ENCODE results near the gene TMEM175.

The TMEM175 gene

GRCh38 chr4:950136-951020 lies 18.1 kb downstream of the TMEM175 start:
- H3K9me3 ChIP-seq (ENCODE audit: control insufficient read depth, insufficient read depth, low read depth, low read length): no peaks in the 10 kb centered on the region
- ChIA-PET CTCF (no interaction called here), POLR2A (no interaction called here)
- 0 out of 2 replicates have a peak, but pooled peaks cover 3% of the 10 kb centered on the region for H3K4me1 ChIP-seq (ENCODE audit: control insufficient read depth, insufficient read depth, low read length)
- TF ChIP-seq ZNF37A (tag by site-specific recombination; IDR thresholded peaks at IDR 0.05): no peak
- TF ChIP-seq EGR2 (tag by site-specific recombination; IDR thresholded peaks at IDR 0.05; ENCODE audit: low read depth): peak; percentile 90
- TF ChIP-seq ZNF513 (tag by site-specific recombination; IDR thresholded peaks at IDR 0.05): no peak
- TF ChIP-seq ZNF488 (tag by site-specific recombination; IDR thresholded peaks at IDR 0.05): no peak
- peak; percentile 93 for TF ChIP-seq ZFHX2 (tag by site-specific recombination; conservative IDR thresholded peaks at IDR 0.05)
- TF ChIP-seq ZNF660 (tag by site-specific recombination; IDR thresholded peaks at IDR 0.05): no peak
- TF ChIP-seq ZNF366 (tag by site-specific recombination; conservative IDR thresholded peaks at IDR 0.05): peak; percentile 32; the same call in 1 of the 2 replicates
- no peak for TF ChIP-seq ZNF561 (tag by site-specific recombination; IDR thresholded peaks at IDR 0.05; ENCODE audit: borderline replicate concordance)
- no peak for TF ChIP-seq ZNF324 (tag by site-specific recombination; IDR thresholded peaks at IDR 0.05)
- TF ChIP-seq ZNF350 (tag by site-specific recombination; IDR thresholded peaks at IDR 0.05): no peak
- H3K4me3 ChIP-seq (ENCODE audit: low read depth, low read length): no peak overlapping the region
- H3K27ac ChIP-seq (ENCODE audit: extremely low read depth, low read depth, low read length): no peak overlapping the region
- H3K36me3 ChIP-seq (ENCODE audit: control insufficient read depth in 2 of 2, insufficient read depth in 1 of 2, low read length in 2 of 2): peaks cover 0 to 9% of the 10 kb centered on the region in 2 experiments; a peak in 1 of 3 replicates

- Histone ChIP-seq H3K27ac (ENCODE audit: extremely low read depth, low read depth, low read length) (no peak overlapping the region), H3K36me3 (ENCODE audit: control insufficient read depth in 2 of 2, insufficient read depth in 1 of 2, low read length in 2 of 2) (peaks cover 0 to 12% of the 10 kb centered on the region in 2 experiments; a peak in 1 of 3 replicates), H3K4me3 (ENCODE audit: low read depth, low read length) (no peak overlapping the region), H3K9me3 (ENCODE audit: control insufficient read depth, insufficient read depth, low read depth, low read length) (no peaks in the 10 kb centered on the region), H3K4me1 (ENCODE audit: control insufficient read depth, insufficient read depth, low read length) (no peaks in the 10 kb centered on the region)
- TF ChIP-seq PRDM2 (tag by site-specific recombination; IDR thresholded peaks at IDR 0.05; ENCODE audit: borderline replicate concordance) (no peak), ZIC2 (tag by site-specific recombination; IDR thresholded peaks at IDR 0.05) (0 out of 2 replicates have a peak, but pooled peaks have one; percentile 34)
- ChIA-PET POLR2A (no interaction called here), CTCF (no interaction called here)
Observed at GRCh38 chr4:951186-951585, 18.9 kb downstream of the TMEM175 start.

Measured in HEK293 (cell line).